PFSK-1 (cell line): ENCODE data around the gene HHIPL1.

Experiments used
- FOXP2 ChIP-seq: optimal IDR thresholded peaks from 2 replicates; pipeline ENCODE3; 2011; ENCODE audit warnings: borderline replicate concordance, control low read depth, inconsistent platforms; ENCODE audit not compliant: insufficient read depth; ENCODE audit errors: extremely low read length, extremely low read depth
- POLR2AphosphoS5 ChIP-seq: IDR thresholded peaks from 2 replicates; pipeline ENCODE4 v1.6.1; 2012; ENCODE audit warnings: low read depth, mild to moderate bottlenecking, control low read depth, low read length, moderate library complexity
- SIN3A ChIP-seq: IDR thresholded peaks from 2 replicates; pipeline ENCODE4 v1.6.1; 2012; ENCODE audit warnings: mild to moderate bottlenecking, low read length, moderate library complexity, borderline replicate concordance; ENCODE audit not compliant: insufficient read depth
- TAF1 ChIP-seq: IDR thresholded peaks from 2 replicates; pipeline ENCODE4 v1.6.1; 2012; ENCODE audit warnings: low read length, control low read depth, borderline replicate concordance; ENCODE audit not compliant: insufficient read depth
- TF ChIP-seq, protein P1 (sequence below), 2 experiments: IDR thresholded peaks; 2 replicates each; pipeline versions ENCODE4 v1.6.1 to v1.8.0; 2011 to 2012; ENCODE audit warnings: low read depth in 2 of 2, low read length in 2 of 2, control low read depth in 1 of 2, inconsistent platforms in 1 of 2, mild to moderate bottlenecking in 1 of 2, moderate library complexity in 1 of 2; ENCODE audit not compliant: insufficient read depth in 1 of 2

HHIPL1 gene

DNA sequence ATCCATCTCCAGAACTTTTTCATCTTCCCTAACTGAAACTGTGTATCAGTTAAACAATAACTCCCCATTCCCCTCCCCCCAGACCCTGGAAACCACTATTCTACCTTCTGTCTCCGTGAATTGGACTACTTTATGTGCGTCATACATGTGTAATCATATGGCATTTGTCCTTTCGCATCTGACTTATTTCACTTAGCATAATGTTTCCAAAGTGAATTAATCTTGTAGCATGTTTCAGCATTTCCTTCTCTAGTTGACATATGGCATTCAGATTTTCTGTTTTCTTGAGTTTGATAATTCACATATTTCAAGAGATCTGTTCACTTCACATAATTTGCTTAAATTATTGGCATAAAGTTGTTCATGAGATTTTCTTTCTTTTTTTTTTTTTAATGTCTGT lies 49.0 kb downstream of the HHIPL1 start:
- TF ChIP-seq POLR2AphosphoS5, result no peak
- no peak for TF ChIP-seq FOXP2
- TF ChIP-seq, protein P1, sequence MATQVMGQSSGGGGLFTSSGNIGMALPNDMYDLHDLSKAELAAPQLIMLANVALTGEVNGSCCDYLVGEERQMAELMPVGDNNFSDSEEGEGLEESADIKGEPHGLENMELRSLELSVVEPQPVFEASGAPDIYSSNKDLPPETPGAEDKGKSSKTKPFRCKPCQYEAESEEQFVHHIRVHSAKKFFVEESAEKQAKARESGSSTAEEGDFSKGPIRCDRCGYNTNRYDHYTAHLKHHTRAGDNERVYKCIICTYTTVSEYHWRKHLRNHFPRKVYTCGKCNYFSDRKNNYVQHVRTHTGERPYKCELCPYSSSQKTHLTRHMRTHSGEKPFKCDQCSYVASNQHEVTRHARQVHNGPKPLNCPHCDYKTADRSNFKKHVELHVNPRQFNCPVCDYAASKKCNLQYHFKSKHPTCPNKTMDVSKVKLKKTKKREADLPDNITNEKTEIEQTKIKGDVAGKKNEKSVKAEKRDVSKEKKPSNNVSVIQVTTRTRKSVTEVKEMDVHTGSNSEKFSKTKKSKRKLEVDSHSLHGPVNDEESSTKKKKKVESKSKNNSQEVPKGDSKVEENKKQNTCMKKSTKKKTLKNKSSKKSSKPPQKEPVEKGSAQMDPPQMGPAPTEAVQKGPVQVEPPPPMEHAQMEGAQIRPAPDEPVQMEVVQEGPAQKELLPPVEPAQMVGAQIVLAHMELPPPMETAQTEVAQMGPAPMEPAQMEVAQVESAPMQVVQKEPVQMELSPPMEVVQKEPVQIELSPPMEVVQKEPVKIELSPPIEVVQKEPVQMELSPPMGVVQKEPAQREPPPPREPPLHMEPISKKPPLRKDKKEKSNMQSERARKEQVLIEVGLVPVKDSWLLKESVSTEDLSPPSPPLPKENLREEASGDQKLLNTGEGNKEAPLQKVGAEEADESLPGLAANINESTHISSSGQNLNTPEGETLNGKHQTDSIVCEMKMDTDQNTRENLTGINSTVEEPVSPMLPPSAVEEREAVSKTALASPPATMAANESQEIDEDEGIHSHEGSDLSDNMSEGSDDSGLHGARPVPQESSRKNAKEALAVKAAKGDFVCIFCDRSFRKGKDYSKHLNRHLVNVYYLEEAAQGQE (IDR thresholded peaks at IDR 0.05; ENCODE audit: insufficient read depth in 1 of 2, low read depth in 2 of 2, low read length in 2 of 2), result no peak
- no peak for TF ChIP-seq TAF1
- TF ChIP-seq SIN3A, result no peak

DNA sequence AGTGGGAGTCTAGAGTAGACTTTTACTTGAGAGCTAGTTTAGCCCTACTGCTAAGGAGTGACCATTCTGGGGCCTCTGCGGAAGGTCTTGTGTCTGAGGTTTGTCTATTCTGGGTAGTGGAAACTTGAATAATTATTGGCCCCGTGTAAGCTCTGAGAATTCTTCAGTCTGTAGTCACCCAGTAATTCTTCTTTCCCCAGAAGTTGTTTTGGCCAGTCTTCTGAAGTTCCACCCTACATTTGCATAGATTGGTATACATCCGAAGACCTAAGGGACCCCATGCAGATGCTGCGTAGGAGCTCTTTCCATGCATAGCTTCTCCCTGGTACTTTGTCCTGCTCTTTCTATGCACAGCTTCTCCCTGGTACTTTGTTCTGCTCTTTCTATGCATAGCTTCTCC lies 52.0 kb downstream of the HHIPL1 start:
- TF ChIP-seq POLR2AphosphoS5 (no peak), TAF1 (no peak), SIN3A (no peak), FOXP2 (no peak)
- TF ChIP-seq, protein P1 (IDR thresholded peaks at IDR 0.05; ENCODE audit: insufficient read depth in 1 of 2, low read depth in 2 of 2, low read length in 2 of 2), result no peak

DNA sequence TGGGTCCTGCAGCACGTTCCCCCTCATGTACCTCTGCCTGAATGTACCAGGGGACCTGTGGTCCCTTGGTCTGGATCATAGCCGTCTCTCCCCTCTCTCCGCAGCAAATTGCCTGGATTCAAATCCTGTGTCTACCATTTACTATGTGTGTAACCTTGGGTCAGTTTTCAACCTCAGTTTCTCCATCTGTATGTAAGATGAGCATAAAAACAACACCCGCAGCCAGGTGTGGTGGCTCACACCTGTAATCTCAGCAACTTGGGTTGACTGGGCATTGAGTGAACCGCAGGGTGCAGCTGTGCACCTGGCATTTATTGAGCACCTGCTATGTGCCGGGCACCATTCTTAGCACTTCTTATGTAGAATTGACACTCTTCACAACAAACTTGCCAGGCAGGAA lies 53.3 kb downstream of the HHIPL1 start:
- no peak for TF ChIP-seq SIN3A
- TF ChIP-seq POLR2AphosphoS5, result no peak
- no peak for TF ChIP-seq FOXP2
- TF ChIP-seq TAF1, result no peak
- TF ChIP-seq, protein P1 (IDR thresholded peaks at IDR 0.05; ENCODE audit: insufficient read depth in 1 of 2, low read depth in 2 of 2, low read length in 2 of 2), result no peak

DNA sequence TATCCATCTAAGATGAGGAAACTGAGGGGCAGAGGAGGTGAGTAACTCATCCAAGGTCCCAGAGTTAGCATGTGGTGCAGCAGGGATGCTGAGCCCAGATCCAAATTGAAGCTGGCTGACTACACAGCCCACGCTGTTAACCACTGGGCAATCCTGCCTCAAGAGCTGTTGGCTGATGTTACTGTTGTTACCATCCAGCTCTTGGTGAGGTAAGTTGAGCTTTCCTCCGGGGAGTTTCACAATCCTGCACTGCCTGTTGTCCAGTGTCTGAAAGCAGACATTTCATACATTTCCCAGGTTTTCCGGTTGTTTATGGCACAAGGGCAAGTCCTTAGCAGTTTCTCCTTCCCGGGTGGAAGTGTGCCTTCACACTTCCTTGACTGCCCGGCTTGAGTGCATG lies 53.7 kb downstream of the HHIPL1 start:
- no peak for TF ChIP-seq SIN3A
- no peak for TF ChIP-seq FOXP2
- no peak for TF ChIP-seq TAF1
- TF ChIP-seq, protein P1 (IDR thresholded peaks at IDR 0.05; ENCODE audit: insufficient read depth in 1 of 2, low read depth in 2 of 2, low read length in 2 of 2), result no peak
- TF ChIP-seq POLR2AphosphoS5, result no peak

DNA sequence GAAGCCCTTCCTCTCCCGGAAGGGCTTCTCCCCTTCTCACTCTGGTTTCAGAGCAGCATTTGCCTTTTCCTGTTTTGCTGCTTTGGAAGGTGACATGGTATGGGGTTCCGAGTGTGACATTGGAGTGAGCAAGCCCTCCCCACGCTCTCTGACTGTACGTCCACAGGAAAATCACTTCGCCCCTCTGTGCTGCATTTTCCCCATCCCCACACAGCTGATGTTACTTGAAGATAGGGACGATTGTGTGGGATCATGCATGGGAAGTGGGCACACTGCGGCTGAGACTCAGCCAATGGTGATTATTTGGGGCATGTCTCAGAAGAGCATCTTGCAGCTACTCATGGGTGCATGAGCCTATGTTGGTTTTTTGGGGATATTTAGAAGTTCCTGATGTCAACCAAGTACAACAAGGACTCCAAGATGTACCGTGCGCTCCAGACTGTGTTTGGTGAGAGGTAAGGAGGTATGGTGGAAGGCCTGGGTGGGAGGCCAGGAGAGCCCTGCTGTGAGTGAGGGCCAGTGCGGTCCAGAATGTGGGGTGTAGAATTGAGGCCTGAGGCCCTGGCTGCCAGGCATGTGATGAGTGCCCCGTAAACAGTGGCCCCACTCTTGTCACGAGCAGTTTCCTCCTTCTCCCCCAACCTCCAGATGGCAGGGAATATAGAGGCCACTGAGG lies 54.3 kb downstream of the HHIPL1 start:
- TF ChIP-seq TAF1 (no peak), SIN3A (no peak), FOXP2 (no peak), POLR2AphosphoS5 (no peak)
- TF ChIP-seq, protein P1 (IDR thresholded peaks at IDR 0.05; ENCODE audit: insufficient read depth in 1 of 2, low read depth in 2 of 2, low read length in 2 of 2), result no peak
